IPS DF 4.7 (cell line): ENCODE results near the gene SKOR2.

ENCODE experiments used
- DNase-seq: peaks from one replicate; pipeline ENCODE4 v3.0.0-alpha.2; 2013; ENCODE audit warnings: low spot score; ENCODE audit errors: extremely low read depth

SKOR2 gene

GRCh38 chr18:47251289-47252120, at the start of gene SKOR2:
TSS of gene SKOR2 (minus strand) at chr18:47251660. CDS start at chr18:47249183, 2,477 bp downstream.
- no peak for DNase-seq

- DNase-seq, result no peak
Measured at GRCh38 chr18:47296462-47296861, 45.0 kb upstream of the SKOR2 start.

GRCh38 chr18:47294801-47295200, 43.3 kb upstream of the SKOR2 start:
- no peak for DNase-seq

- DNase-seq, result no peak
Measured at GRCh38 chr18:47288741-47289140, 37.3 kb upstream of the SKOR2 start.

DNA sequence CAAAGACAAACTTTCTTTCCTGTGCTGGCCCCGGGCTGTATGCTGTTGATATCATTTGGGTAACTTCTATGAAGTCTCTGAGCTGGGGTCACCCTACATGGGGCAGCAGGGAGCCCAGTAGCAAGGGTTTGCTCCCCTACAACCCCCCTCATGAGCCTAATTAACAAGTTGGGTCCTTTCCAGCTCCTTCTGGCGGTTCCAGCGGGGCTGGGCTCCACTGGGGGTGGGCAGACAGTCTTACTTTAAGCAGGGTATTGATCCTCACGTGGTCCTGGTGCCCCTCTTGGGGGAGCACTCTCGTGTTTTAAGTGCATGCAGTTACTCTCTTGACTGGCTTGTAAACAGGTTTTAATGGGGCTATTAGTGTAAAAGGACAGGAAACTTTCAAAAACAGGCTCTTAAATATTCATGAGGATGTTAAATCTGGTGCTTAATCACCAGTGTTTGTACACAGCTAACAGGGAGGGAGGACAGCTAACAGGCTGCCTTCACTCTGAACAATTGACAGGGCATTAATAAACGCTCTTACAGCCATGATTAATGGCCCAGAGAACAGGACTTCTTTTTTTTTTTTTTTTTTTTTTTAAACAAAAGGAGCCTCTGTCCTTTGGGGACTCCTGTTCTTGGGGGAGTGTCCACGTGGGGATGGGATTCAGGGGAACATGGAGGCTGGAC, 36.6 kb upstream of the SKOR2 start:
- DNase-seq, result no peak

GRCh38 chr18:47286776-47287410, 35.4 kb upstream of the SKOR2 start:
- no peak for DNase-seq

DNA sequence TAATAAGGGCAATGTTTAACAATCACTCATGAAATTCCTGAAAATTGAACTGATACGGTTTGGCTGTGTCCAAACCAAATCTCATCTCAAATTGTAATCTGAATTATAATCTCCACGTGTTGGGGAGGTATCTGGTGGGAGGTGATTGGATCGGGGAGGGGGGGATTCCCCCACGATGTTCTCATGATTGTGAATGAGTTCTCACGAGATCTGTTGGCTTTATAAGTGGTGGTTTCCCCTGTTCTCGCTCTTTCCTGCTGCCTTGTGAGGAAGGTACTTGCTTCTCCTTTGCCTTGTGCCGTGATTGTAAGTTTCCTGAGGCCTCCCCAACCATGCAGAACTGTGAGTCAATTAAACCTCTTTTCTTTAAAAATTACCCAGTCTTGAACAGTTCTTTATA, 34.0 kb upstream of the SKOR2 start:
- no peak for DNase-seq

DNA sequence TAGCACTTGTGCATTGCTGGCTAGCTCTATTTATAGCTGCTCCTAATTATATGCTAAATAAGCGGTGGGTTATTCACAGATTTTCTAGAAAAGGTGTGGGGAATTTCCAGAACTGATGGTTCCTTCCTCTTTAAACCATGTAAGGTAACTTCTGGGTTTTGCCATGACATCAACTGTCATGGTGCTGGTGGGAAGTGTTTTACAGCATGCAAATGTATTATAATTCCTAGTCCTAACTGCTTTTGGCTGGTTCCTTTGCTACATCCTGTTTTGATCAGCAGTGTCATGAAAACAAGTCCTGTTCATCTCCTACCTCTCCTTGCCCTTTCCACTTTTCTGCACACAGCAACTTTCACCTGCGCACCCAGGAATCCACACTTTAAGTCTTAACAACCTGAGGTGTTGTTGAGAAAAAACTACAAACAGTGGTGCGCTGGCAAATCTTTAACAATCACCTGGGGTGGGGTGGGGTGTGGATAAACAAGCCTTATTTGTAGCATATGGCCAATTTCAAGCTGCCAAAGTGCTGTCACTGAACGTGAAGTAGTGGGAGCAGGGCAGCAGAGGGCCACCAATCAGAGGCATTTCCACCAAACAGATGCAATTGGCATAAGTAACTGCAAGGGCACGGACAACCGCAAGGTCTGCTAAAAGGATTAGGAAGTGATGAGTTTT, 33.4 kb upstream of the SKOR2 start:
- no peak for DNase-seq

GRCh38 chr18:47283476-47283875, 32.0 kb upstream of the SKOR2 start:
- no peak for DNase-seq

GRCh38 chr18:47280121-47280520, 28.7 kb upstream of the SKOR2 start:
- DNase-seq, result no peak

DNA sequence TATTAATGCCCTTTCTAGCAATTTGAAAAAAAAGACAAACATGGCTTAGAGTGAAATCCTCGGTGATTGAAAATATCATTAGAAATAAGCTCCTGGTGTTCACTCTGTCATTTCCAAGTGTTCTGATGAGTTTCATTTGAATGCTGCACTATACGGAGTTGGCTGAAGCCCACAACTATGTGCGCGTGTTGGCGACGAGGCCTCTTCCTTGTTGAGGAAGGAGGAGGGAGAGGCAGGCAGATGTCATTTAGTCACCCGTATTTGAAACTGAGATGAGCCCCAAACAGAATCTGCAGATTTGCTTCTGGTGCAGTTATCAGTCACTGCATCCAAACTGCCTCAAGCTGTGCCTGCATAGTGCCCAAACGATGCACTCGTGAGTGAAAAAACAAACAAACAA, 23.5 kb upstream of the SKOR2 start:
- DNase-seq, result no peak

- no peak for DNase-seq
Measured at GRCh38 chr18:47265197-47265596, 13.7 kb upstream of the SKOR2 start.

- no peak for DNase-seq
Measured at GRCh38 chr18:47264308-47264700, 12.8 kb upstream of the SKOR2 start.

DNA sequence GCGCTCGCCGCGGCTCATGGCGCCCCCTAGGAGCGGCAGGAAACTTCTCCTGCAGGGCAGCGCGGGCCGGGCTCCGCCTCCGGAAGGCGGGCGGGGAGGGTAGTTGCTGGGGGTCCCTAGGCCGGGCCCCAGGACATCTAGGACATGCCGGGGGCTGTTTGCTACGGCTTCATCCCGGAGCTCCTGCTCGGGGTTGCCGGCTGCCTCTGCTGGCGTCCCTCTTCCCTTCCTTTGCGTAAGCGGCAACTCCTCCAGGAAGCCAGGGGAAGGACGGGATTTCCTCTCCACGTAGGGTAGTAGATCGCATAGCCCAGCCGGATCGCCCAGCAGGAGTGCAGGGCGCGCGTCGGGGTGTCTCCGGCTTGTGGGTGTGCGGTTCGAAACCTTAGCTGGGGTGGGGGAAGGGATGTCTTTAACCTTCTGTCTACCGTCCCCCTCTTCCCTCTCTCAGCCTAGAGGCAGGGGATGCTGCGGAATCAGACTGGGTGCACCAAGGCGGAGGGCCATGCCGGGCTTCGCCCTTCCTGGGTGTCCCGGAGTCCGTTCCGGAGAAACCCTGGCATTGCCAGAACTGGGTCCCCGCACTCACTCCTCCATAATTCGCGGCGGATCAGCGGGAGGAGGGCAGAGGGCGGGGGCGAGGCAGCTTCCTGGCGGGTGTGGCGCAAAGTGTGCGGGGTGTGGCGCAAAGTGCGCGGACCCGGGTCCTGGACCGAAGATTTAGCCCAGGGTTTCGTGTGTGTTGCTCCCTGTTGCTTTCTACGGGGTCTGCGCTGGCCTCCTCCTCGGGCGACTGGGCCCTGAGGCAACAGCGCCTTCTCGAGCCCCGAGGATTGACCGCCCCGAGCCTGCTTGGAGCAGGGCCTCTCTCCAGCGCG, 12.2 kb upstream of the SKOR2 start:
- no peak for DNase-seq

GRCh38 chr18:47263150-47263429, 11.6 kb upstream of the SKOR2 start:
- DNase-seq, result no peak

- no peak for DNase-seq
Measured at GRCh38 chr18:47262301-47263149, 11.1 kb upstream of the SKOR2 start.

DNA sequence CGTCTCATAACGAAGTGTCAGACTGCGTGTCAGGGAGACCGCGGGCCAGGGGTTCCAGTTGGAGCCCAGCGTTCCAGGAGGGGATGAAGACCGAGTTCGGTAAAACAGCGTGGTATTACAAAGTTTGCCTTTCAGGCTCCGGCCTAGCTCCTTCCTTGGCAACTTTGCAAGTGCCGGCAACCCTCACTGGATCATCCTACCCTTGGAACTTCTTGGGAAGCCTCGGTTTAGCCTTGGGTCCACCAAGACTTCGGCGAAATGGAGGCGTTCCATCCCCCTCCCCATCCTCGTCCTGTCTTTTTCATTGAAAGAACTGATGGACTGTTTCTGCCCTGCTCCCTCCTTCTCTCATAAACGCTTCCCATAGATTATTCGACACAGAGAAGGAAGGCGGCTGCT, 10.4 kb upstream of the SKOR2 start:
- DNase-seq, result no peak

GRCh38 chr18:47260924-47261701, 9.7 kb upstream of the SKOR2 start:
- no peak for DNase-seq

GRCh38 chr18:47260120-47260923, 8.9 kb upstream of the SKOR2 start:
- no peak for DNase-seq
